C1 segment of cervical spinal cord (tissue), 14 donors: ENCODE results near the gene SLC66A2.
A peak's percentile ranks its signal among the peaks of the same experiment; 100 is the strongest.
"Not testable (repeated sequence)": the region's sequence is repeated elsewhere in the genome, so short reads cannot be mapped to it uniquely, and the experiment has no call there.

Experiments
- DNase-seq, 14 donors: peaks; one replicate each; lab custom pipeline; 2025; lab: John Stamatoyannopoulos, UW

SLC66A2 gene

DNA sequence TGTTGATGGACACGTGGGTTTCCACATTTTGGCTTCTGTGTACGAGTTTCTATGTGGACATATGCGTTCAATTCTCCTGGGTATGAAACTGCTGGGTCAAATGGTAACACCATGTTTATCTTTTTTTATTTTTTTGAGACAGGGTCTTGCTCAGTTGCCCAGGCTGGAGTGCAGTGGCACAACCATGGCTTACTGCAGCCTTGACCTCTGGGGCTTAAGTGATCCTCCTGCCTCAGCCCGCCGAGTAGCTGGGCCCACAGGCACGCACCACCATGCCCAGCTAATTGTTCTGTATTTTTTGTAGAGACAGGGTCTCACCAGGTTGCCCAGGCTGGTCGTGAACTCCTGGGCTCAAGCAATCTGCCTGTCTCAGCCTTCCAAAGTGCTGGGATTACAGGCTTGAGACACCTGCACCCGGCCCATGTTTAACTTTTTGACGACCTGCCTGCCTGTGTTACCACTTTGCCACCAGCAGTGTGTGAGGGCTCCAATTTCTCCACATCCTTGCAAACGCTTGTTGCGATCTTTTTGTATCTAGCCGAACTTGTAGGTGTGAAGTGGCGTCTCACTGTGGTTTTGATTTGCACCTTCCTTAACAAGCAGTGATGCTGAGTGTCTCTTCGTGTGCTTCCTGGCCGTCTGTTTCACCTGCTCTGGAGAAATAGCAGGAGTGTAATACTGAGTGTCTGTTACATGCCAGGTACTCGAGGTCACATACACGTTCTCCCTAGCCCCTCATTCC is 19.9 kb upstream of the SLC66A2 start:
- no peak for DNase-seq

DNA sequence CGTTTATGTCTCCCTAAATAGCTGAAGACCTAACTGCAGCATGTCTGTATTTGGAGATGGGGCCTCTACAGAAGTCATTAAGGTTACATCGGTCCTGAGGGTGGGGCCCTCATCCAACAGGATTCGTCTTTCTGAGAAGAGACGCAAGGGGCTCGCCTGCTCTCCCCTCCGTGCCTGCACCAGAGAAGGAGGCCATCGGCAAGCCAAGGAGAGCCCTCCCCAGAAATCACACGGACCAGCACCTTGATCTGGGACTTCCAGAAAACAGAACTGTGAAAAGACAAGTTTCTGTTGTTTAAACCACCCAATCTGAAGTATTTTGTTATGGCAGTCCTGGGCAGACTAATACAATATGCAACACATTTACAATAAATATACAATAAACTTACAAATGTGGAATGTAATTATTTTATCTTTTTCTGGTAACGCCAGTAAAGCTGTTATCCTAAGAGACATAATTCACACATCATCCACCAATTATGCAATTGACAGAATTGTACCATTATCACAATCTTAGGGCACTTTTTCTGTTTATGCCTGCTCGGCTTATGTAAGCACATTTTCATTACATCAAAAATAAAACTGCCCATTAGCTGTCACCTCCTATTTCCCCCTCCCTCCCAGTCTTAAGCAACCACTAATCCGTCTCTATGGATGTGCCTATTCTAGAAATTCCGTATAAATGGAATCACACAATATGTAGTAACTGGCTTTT is 19.1 kb upstream of the SLC66A2 start:
- no peak for DNase-seq

DNA sequence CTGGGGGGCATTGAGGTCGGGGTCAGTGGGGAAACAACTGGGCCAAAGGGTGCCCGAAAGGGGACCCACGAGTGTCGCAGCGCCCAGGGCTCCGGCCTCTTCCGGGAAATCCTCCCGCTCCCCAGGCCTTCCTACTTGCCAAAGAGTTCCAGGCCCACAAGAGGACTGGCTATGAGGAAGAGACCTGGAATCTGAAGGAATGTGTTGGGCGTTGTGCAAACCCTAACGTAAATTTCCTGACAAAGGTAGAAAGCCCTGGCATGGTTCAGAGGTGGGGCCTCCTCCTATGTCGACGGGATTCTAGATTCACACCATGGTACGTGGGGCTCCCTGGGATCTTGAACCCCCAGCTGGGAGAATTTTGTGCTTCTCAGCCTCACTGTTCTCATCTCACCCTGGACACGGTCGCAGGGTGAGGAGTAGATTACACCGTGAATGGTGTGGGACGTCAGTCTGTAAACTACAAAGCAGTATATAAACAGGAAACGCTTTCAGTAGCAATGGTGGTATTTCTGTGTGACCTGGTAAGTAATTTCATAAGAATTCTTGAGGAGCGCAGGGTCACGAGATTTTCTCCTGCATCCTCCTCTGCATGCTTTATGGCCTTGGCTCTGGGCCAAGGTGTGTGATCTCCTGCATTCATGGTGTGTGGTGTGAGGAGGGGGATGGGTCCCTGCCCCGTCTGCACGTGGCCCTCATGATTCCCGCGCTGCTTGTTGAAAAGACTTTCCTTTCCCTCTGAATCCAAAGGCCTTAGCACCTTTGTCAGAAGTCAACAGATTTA is 13.9 kb upstream of the SLC66A2 start:
- DNase-seq = peak in 3 of 14 donors; percentile 24 to 57 (median 42)

GRCh38 chr18:79964330-79965118 is 13.1 kb upstream of the SLC66A2 start, which contains the start of gene HSBP1L1:
HSBP1L1 (plus strand) TSS chr18:79964643; CDS start chr18:79964736, 93 bp downstream.
- DNase-seq = peak in 3 of 14 donors; percentile 37 to 48 (median 47)

DNA sequence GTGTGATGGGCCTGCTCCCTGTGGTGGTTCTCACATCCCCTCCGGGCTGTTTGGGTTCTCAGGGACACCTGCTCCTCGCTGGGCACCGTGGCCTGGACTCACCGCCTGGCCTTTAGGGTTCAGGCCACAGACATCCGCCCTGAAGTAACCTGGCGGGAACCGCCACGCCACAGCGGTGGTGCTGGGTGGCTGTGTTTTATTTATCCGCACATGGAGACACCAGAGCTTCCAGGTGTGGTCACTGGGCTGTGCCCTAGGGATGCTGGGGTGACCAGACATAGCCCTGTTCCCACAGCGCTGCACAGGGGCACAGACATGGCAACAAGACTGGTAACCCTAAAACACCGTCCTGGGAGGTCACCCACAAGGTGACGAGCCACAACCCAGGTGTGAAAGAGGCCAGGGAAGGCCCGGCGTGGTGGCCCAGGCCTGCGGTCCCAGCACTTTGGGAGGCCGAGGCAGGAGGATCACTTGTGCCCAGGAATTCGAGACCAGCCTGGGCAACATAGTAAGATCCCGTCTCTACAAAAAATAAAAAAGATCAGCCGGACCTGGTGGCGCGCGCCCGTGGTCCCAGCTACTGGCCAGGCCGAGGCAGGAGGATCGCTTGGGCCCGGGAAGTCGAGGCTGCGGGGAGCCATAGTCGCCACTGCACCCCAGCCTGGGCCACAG is 12.3 kb upstream of the SLC66A2 start:
- DNase-seq = no peak

DNA sequence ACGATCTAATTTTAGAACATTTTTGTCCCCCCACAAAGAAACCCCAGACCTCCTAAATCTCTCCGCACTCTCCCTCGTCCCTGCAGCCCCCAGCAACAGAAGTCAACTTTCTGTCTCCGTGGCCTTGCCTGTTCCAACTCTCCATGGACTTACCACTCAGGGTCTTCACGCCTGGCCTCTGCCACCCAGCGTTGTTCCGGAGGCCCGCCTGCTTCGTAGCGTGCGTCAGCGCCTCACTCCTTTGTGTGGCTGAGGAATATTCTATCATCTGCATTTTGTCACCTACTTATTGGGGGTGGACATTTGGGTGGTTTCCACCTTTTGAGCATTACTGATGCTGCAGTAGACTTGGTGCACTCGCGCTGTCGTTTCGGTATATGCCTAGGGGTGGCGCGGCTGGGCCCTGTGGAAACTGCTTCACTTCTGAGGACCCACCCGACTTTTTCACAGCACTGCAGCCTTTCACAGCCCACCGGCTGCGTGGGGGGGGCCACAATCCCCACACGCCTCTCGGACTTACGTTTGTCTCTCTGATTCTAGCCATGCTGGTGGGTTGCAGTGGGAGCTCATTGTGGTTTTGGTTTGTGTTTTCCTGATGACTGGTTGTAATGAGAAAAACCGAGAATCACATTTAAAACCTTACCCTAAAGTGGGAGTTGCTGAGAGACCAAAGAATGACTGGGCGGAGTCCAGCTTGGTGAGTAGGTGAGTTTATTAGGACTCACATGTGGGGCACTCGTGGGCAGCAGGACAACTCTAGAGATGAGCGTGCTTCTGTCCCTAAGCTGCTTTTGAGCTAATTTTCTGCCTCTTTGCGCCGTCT is 11.6 kb upstream of the SLC66A2 start:
- no peak for DNase-seq

DNA sequence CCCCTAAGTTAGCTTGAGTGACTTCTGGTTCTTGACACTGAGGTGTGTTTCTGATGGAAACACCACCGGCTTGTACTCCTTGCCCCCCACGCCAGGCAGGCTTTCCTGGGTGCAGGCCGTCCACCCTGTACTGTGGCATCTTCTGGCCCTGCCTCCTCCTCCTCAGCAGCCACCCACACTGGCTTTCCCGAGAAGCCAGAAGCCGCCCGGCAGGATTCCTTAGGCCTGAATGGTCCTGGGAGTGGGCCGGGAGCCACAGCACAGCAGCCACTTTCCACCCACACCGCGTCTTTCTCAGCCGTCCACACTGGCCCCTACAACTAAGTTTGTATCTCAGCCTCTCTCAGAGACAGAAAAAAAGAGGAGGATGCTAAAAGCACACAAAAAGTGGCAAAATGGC is 10.9 kb upstream of the SLC66A2 start:
- no peak for DNase-seq

- no peak for DNase-seq
Measured at GRCh38 chr18:79961527-79962291, 10.3 kb upstream of the SLC66A2 start.

GRCh38 chr18:79960921-79961526 is 9.6 kb upstream of the SLC66A2 start:
- no peak for DNase-seq

DNA sequence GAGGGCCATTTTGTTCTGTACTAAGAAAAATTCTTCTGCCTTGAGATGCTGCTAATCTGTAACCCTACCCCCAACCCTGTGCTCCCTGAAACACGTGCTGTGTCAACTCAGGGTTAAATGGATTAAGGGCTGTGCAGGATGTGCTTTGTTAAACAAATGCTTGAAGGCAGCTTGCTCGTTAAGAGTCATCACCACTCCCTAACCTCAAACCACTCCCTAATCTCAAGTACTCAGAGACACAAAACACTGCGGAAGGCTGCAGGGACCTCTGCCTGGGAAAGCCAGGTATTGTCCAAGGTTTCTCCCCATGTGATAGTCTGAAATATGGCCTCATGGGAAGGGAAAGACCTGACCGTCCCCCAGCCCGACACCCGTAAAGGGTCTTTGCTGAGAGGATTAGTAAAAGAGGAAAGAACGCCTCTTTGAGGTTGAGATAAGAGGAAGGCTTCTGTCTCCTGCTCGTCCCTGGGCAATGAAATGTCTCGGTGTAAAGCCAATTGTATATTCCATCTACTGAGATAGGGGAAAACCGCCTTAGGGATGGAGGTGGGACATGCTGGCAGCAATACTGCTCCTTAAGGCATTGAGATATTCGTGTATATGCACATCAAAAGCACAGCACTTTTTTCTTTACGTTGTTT is 8.8 kb upstream of the SLC66A2 start:
- DNase-seq = not testable (repeated sequence)

GRCh38 chr18:79958981-79959380 is 7.5 kb upstream of the SLC66A2 start:
- no peak for DNase-seq

- DNase-seq = no peak
Measured at GRCh38 chr18:79956276-79956675, 4.8 kb upstream of the SLC66A2 start.

DNA sequence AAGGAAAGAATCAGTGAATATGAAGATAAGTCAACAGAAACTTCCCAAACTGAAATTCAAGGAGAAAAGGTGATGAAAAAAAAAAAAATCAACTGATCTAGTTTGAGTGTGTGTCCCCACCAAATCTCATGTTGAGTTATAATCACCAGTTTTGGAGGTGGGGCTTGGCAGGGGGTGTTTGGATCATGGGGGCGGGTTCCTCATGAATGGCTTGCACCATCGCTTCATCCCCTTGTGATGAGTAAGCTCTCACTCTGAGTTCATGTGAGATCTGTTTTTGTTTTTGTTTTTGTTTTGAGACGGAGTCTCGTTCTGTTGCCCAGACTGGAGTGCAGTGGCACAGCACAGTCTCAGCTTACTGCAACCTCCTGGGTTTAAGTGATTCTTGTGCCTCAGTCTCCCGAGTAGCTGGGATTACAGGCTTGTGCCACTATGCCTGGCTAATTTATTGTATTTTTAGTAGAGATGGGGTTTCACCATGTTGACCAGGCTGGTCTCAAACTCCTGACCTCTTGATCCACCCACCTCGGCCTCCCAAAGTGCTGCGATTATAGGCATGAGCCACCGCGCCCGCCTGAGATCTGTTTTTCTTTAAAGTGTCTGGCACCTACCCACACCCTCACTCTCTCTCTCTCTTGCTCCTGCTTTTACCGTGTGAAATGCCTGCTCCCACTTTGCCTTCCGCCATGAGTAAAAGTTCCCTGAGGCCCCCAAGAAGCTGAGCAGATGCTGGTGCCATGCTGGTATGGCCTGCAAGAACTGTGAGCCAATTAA is 4.0 kb upstream of the SLC66A2 start:
- DNase-seq = no peak

DNA sequence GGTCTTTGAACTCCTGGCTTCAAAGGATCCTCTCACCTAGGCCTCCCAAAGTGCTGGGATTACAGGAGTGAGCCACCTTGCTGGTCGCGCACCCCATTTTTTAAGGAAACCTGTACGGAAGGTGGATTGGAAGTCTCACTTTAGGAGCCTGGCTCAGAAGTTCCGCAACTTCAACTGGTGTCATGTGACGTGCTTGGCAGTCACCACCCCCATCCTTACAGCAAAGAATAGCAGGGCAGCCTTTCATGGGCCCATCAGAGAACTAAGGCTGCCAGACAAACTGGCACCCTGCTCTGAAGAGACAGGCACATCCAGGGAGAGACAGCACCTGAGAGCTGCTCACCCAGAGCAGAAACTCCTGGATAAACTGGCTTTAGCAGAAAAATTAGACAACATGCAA is 3.3 kb upstream of the SLC66A2 start:
- peak in 1 of 14 donors; percentile 30 for DNase-seq

DNA sequence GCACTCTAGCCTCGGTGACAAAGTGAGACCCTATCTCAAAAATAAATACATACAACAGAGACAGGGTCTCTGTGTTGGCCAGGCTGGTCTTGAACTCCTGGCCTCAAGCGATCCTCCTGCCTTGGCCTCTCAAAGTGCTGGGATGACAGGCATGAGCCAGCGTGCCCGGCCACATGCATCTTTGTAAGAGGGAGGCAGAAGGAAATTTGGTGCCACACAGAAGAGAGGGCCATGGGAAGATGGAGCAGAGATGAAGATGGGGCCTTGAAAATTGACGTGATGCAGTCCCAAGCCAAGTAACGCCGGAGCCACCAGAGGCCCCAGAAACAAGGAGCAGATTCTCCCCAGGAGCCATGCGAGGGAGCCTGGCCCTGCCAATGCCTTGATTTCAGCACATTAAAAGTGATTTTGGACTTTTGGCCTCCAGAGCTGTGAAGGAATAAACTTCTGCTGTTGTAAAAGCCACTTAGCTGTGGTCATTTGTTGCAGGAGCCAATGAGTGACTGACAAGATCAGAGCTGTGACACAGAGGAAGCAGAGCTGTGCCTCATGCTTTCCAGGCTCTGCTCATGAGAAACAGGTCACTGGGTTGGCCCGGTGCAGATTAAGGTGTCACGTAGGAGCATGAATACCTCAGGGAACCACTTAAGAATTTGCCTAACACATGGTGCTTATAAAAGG is 2.7 kb upstream of the SLC66A2 start:
- DNase-seq = no peak

- no peak for DNase-seq
Measured at GRCh38 chr18:79952996-79953559, 1.6 kb upstream of the SLC66A2 start.
